ENCODE data around the gene FAM3C.
"Not testable (repeated sequence)": the region's sequence is repeated elsewhere in the genome, so short reads cannot be mapped to it uniquely, and the experiment has no call there.

The FAM3C gene

GRCh38 chr7:121327671-121328070 is 68.4 kb downstream of the FAM3C start:
- H3K27ac ChIP-seq (ENCODE audit: insufficient read depth, low read depth, low read length, poor library complexity, severe bottlenecking), result no peak overlapping the region
- H3K36me3 ChIP-seq (ENCODE audit: control insufficient read depth, insufficient read depth, low read length), result no peaks in the 10 kb centered on the region
- peaks cover 49% of the 10 kb centered on the region for H3K27me3 ChIP-seq (ENCODE audit: control insufficient read depth, insufficient read depth, low read length, poor library complexity, severe bottlenecking)
- no peak overlapping the region for H3K4me3 ChIP-seq (ENCODE audit: insufficient read depth, low read depth, low read length)
- WGBS, 2 experiments, result 92 to 93% methylated on average over 4 to 5 of the region's 5 CpGs
- no peaks in the 10 kb centered on the region for H3K9me3 ChIP-seq (ENCODE audit: control insufficient read depth, low read length)
- peaks cover 12% of the 10 kb centered on the region for H3K4me1 ChIP-seq (ENCODE audit: control insufficient read depth, insufficient read depth, low read length)

- H3K27ac ChIP-seq (ENCODE audit: insufficient read depth, low read depth, low read length, poor library complexity, severe bottlenecking), result no peak overlapping the region
- no peak overlapping the region for H3K4me3 ChIP-seq (ENCODE audit: insufficient read depth, low read depth, low read length)
- WGBS, 2 experiments, result 88 to 89% methylated on average over 5 of the region's 5 CpGs
These were observed 72.4 kb downstream of the FAM3C start for GRCh38 chr7:121323515-121324302.

DNA sequence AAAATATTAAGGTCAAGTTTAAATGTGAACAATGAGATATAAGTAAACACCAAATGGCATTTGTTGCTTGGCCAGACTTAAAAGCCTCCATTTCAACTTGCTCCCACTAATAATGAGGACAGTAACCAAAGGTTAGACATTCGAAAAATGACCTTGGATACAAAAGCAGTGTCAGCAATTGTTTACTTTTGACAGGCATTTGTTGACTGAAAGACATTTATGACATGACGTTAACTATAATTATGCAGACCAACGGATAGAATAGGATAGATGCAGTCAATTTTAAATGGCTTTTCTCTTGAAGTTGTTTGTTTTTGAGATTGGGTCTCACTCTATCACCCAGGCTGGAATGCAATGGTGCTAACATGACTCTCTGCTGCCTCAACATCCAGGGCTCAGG is 73.6 kb downstream of the FAM3C start:
- Histone ChIP-seq H3K36me3 (ENCODE audit: control insufficient read depth, insufficient read depth, low read length) (no peaks in the 10 kb centered on the region), H3K4me1 (ENCODE audit: control insufficient read depth, insufficient read depth, low read length) (no peaks in the 10 kb centered on the region), H3K4me3 (ENCODE audit: insufficient read depth, low read depth, low read length) (no peak overlapping the region), H3K27ac (ENCODE audit: insufficient read depth, low read depth, low read length, poor library complexity, severe bottlenecking) (no peak overlapping the region), H3K27me3 (ENCODE audit: control insufficient read depth, insufficient read depth, low read length, poor library complexity, severe bottlenecking) (no peaks in the 10 kb centered on the region), H3K9me3 (ENCODE audit: control insufficient read depth, low read length) (no peaks in the 10 kb centered on the region)
- 96 to 97% methylated on average over 3 of the region's 3 CpGs for WGBS, 2 experiments

More at GRCh38 chr7:121323515-121324302, 72.4 kb downstream of the FAM3C start:
- H3K9me3 ChIP-seq (ENCODE audit: control insufficient read depth, low read length), result no peaks in the 10 kb centered on the region
- H3K27me3 ChIP-seq (ENCODE audit: control insufficient read depth, insufficient read depth, low read length, poor library complexity, severe bottlenecking), result peaks cover 11% of the 10 kb centered on the region
- H3K4me1 ChIP-seq (ENCODE audit: control insufficient read depth, insufficient read depth, low read length), result no peaks in the 10 kb centered on the region
- no peaks in the 10 kb centered on the region for H3K36me3 ChIP-seq (ENCODE audit: control insufficient read depth, insufficient read depth, low read length)

DNA sequence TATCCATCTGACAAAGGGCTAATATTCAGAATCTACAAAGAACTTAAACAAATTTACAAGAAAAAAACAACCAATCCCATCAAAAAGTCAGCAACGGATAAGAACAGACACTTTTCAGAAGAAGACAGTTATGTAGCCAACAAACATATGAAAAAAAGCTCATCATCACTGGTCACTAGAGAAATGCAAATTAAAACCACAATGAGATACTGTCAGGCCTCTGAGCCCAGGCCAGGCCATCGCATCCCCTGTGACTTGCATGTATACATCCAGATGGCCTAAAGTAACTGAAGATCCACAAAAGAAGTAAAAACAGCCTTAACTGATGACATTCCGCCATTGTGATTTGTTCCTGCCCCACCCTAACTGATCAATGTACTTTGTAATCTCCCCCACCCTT is 80.9 kb downstream of the FAM3C start:
- WGBS, 2 experiments, result 94% methylated on average over 2 of the region's 3 CpGs
- not testable (repeated sequence) for H3K27ac ChIP-seq (ENCODE audit: insufficient read depth, low read depth, low read length, poor library complexity, severe bottlenecking); H3K27me3 ChIP-seq (ENCODE audit: control insufficient read depth, insufficient read depth, low read length, poor library complexity, severe bottlenecking); H3K36me3 ChIP-seq (ENCODE audit: control insufficient read depth, insufficient read depth, low read length); H3K4me1 ChIP-seq (ENCODE audit: control insufficient read depth, insufficient read depth, low read length); H3K9me3 ChIP-seq (ENCODE audit: control insufficient read depth, low read length); H3K4me3 ChIP-seq (ENCODE audit: insufficient read depth, low read depth, low read length)

GRCh38 chr7:121313793-121314676 is 82.1 kb downstream of the FAM3C start:
- H3K27ac ChIP-seq (ENCODE audit: insufficient read depth, low read depth, low read length, poor library complexity, severe bottlenecking), result no peak overlapping the region
- H3K4me1 ChIP-seq (ENCODE audit: control insufficient read depth, insufficient read depth, low read length), result no peaks in the 10 kb centered on the region
- H3K4me3 ChIP-seq (ENCODE audit: insufficient read depth, low read depth, low read length), result no peak overlapping the region
- H3K27me3 ChIP-seq (ENCODE audit: control insufficient read depth, insufficient read depth, low read length, poor library complexity, severe bottlenecking), result no peaks in the 10 kb centered on the region
- 89 to 94% methylated on average over 9 of the region's 9 CpGs for WGBS, 2 experiments
- no peaks in the 10 kb centered on the region for H3K9me3 ChIP-seq (ENCODE audit: control insufficient read depth, low read length)
- no peaks in the 10 kb centered on the region for H3K36me3 ChIP-seq (ENCODE audit: control insufficient read depth, insufficient read depth, low read length)

GRCh38 chr7:121313220-121313792 is 82.8 kb downstream of the FAM3C start:
- no peaks in the 10 kb centered on the region for H3K9me3 ChIP-seq (ENCODE audit: control insufficient read depth, low read length)
- H3K36me3 ChIP-seq (ENCODE audit: control insufficient read depth, insufficient read depth, low read length), result no peaks in the 10 kb centered on the region
- 87 to 92% methylated on average over 2 to 3 of the region's 3 CpGs for WGBS, 2 experiments
- H3K4me1 ChIP-seq (ENCODE audit: control insufficient read depth, insufficient read depth, low read length), result no peaks in the 10 kb centered on the region
- no peak overlapping the region for H3K27ac ChIP-seq (ENCODE audit: insufficient read depth, low read depth, low read length, poor library complexity, severe bottlenecking)
- H3K4me3 ChIP-seq (ENCODE audit: insufficient read depth, low read depth, low read length), result no peak overlapping the region
- no peaks in the 10 kb centered on the region for H3K27me3 ChIP-seq (ENCODE audit: control insufficient read depth, insufficient read depth, low read length, poor library complexity, severe bottlenecking)

GRCh38 chr7:121307021-121307574 is 89.0 kb downstream of the FAM3C start:
- no peaks in the 10 kb centered on the region for H3K27me3 ChIP-seq (ENCODE audit: control insufficient read depth, insufficient read depth, low read length, poor library complexity, severe bottlenecking)
- H3K4me3 ChIP-seq (ENCODE audit: insufficient read depth, low read depth, low read length), result no peak overlapping the region
- no peaks in the 10 kb centered on the region for H3K36me3 ChIP-seq (ENCODE audit: control insufficient read depth, insufficient read depth, low read length)
- peaks cover 4% of the 10 kb centered on the region for H3K4me1 ChIP-seq (ENCODE audit: control insufficient read depth, insufficient read depth, low read length)
- H3K9me3 ChIP-seq (ENCODE audit: control insufficient read depth, low read length), result no peaks in the 10 kb centered on the region
- 90 to 94% methylated on average over 4 of the region's 4 CpGs for WGBS, 2 experiments
- no peak overlapping the region for H3K27ac ChIP-seq (ENCODE audit: insufficient read depth, low read depth, low read length, poor library complexity, severe bottlenecking)

GRCh38 chr7:121306565-121306964 is 89.5 kb downstream of the FAM3C start:
- H3K27ac ChIP-seq (ENCODE audit: insufficient read depth, low read depth, low read length, poor library complexity, severe bottlenecking), result no peak overlapping the region
- H3K36me3 ChIP-seq (ENCODE audit: control insufficient read depth, insufficient read depth, low read length), result no peaks in the 10 kb centered on the region
- H3K4me1 ChIP-seq (ENCODE audit: control insufficient read depth, insufficient read depth, low read length), result peaks cover 4% of the 10 kb centered on the region
- H3K27me3 ChIP-seq (ENCODE audit: control insufficient read depth, insufficient read depth, low read length, poor library complexity, severe bottlenecking), result no peaks in the 10 kb centered on the region
- H3K9me3 ChIP-seq (ENCODE audit: control insufficient read depth, low read length), result no peaks in the 10 kb centered on the region
- 86 to 90% methylated on average over 3 of the region's 3 CpGs for WGBS, 2 experiments
- no peak overlapping the region for H3K4me3 ChIP-seq (ENCODE audit: insufficient read depth, low read depth, low read length)

- Histone ChIP-seq H3K9me3 (ENCODE audit: control insufficient read depth, low read length) (no peaks in the 10 kb centered on the region), H3K4me1 (ENCODE audit: control insufficient read depth, insufficient read depth, low read length) (peaks cover 4% of the 10 kb centered on the region), H3K4me3 (ENCODE audit: insufficient read depth, low read depth, low read length) (no peak overlapping the region), H3K27me3 (ENCODE audit: control insufficient read depth, insufficient read depth, low read length, poor library complexity, severe bottlenecking) (no peaks in the 10 kb centered on the region), H3K27ac (ENCODE audit: insufficient read depth, low read depth, low read length, poor library complexity, severe bottlenecking) (no peak overlapping the region), H3K36me3 (ENCODE audit: control insufficient read depth, insufficient read depth, low read length) (no peaks in the 10 kb centered on the region)
- 90% methylated on average over 3 of the region's 3 CpGs for WGBS, 2 experiments
These were observed 91.0 kb downstream of the FAM3C start for GRCh38 chr7:121305109-121305508.

Data from ectodermal cell (in vitro differentiated cells).